K562 (cell line): ENCODE data around the gene CFAP410. TPM values are rescaled to one million over a fixed set of nuclear protein-coding genes. Genes with fewer than 3 reads are reported as not detected.

Experiments used
- BMI1 ChIP-seq: fragments of 150-350 bp; IDR thresholded peaks from 2 replicates; pipeline ENCODE4 v1.6.1; 2014; ENCODE audit warnings: low read length
- FIP1L1 ChIP-seq: fragments of 200-400 bp; formaldehyde crosslinking; IDR thresholded peaks from 2 replicates; pipeline ENCODE4 v1.6.1; 2018; ENCODE audit warnings: mild to moderate bottlenecking, low read depth, low read length; ENCODE audit not compliant: poor library complexity, severe bottlenecking
- HDAC1 ChIP-seq, 2 experiments: fragments of 450-650 bp; IDR thresholded peaks; 2 replicates each; pipeline ENCODE4 v1.6.1; 2016 to 2017; ENCODE audit warnings: inconsistent platforms in 1 of 2, mild to moderate bottlenecking in 1 of 2, moderate library complexity in 1 of 2
- NBN ChIP-seq: fragments of 450-650 bp; IDR thresholded peaks from 2 replicates; pipeline ENCODE4 v1.6.1; 2016; ENCODE audit warnings: low read depth, mild to moderate bottlenecking
- SNAPC5 ChIP-seq: fragments of 250-450 bp; sonication (Bioruptor Pico); IDR thresholded peaks from 2 replicates; pipeline ENCODE4 v1.8.0; 2021; ENCODE audit warnings: moderate library complexity, mild to moderate bottlenecking, inconsistent platforms
- UBTF ChIP-seq, 2 experiments: IDR thresholded peaks; 2 replicates each; pipeline ENCODE4 v1.6.1; 2012; ENCODE audit warnings: improper control_type of control experiment in 2 of 2, low read depth in 2 of 2, low read length in 2 of 2, borderline replicate concordance in 1 of 2
- WHSC1 ChIP-seq: IDR thresholded peaks from one replicate; pipeline ENCODE4 v1.6.1; 2012; ENCODE audit warnings: low read length, control low read depth, inconsistent platforms
- ZBTB7A ChIP-seq: IDR thresholded peaks from 2 replicates; pipeline ENCODE4 v1.6.1; 2011; ENCODE audit warnings: low read depth, mild to moderate bottlenecking, low read length, moderate library complexity, borderline replicate concordance; ENCODE audit not compliant: control insufficient read depth
- ZNF12 ChIP-seq: sonication (generic); formaldehyde crosslinking; IDR thresholded peaks from 2 replicates; pipeline ENCODE4 v1.4.0; 2020; ENCODE audit warnings: mild to moderate bottlenecking, missing genetic modification reagents
- ZNF444 ChIP-seq: fragments of 250-450 bp; sonication (Bioruptor Pico); IDR thresholded peaks from 2 replicates; pipeline ENCODE4 v1.4.0; 2020; ENCODE audit warnings: mild to moderate bottlenecking, moderate library complexity
- polyA plus RNA-seq, 8 experiments: library from polyadenylated mRNA; depleted of rRNA in 4 of 8; stranded (reverse) in 5 of 8; unstranded in 3 of 8; fragments of >200 nt; fragmentation: Nextera tagmentation in 2 of 8; fragmentation: Illumina TruSeq in 1 of 8; extraction: Ambion mirVana in 2 of 8; extraction: Trizol in 1 of 8; gene quantifications; 2 replicates each; pipeline versions ENCODE4 v1.2.1 to v1.2.3, GENCODE V29; 2011 to 2014; ENCODE audit warnings: inconsistent platforms in 1 of 8, missing spikeins in 1 of 8
- total RNA-seq, 7 experiments: library from RNA; depleted of rRNA in 6 of 7; stranded (reverse); fragments of >200 nt in 6 of 7; fragmentation: Illumina TruSeq in 2 of 7; extraction: Trizol in 2 of 7; gene quantifications; 2 replicates each; pipeline versions ENCODE4 v1.2.1 to v1.2.3, GENCODE V29; 2011 to 2021; ENCODE audit warnings: low replicate concordance in 1 of 7
- TF ChIP-seq, protein P1 (sequence below): fragments of 450-650 bp; IDR thresholded peaks from 2 replicates; pipeline ENCODE4 v1.6.1; 2016
- TF ChIP-seq, protein P2 (sequence below): fragments of 450-650 bp; formaldehyde crosslinking; IDR thresholded peaks from 2 replicates; pipeline ENCODE4 v1.4.0; 2020; ENCODE audit warnings: mild to moderate bottlenecking, moderate library complexity
- TF ChIP-seq, protein P3 (sequence below): sonication (generic); formaldehyde crosslinking; IDR thresholded peaks from 2 replicates; pipeline ENCODE4 v1.8.0; 2022; ENCODE audit warnings: mild to moderate bottlenecking, missing genetic modification reagents

CFAP410 gene
- total and polyA plus RNA-seq, 9 of the 15 experiments (the other 6 are each of a cell fraction or from before 2014, with no cell fraction given), result 0.07 to 17.3 (median 2.3) TPM

DNA sequence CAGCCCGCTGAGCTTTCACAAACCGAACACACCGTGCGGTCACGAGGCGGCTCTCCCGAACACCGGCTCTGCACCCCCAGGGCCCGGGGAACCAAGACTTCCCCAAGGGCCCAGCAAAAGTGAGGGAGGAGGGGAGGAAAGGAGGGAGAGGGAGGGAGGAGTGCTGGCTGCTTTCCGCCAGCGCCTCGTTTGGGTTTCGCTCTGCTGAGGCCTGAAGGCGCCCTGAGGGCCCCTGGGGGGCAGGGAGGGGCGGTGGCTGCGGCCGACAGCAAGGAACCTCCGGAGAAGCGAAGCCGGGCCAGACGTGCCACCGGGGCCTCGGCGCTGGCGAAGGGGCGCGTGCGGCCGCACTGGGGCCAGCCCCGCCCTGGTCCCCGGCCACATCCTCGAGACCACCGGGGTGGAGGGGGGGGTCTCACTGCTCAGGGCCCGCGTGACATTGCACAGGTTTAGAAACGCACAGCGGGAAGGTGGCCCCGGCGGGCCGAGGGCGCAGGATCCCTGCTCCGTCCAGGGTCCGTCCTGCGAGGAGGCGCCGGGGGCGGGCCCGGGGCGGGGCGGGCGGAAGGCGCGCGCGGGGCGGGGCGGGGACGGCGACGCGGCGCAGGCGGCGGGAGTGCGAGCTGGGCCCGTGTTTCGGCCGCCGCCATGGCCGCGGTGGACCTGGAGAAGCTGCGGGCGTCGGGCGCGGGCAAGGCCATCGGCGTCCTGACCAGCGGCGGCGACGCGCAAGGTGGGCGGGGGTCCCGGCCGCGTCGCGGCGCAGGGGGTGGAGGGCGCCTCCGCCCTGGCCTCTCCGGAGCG lies 39.5 kb downstream of the CFAP410 start, which contains the start of gene PFKL (continued):
- TF ChIP-seq, protein P1, sequence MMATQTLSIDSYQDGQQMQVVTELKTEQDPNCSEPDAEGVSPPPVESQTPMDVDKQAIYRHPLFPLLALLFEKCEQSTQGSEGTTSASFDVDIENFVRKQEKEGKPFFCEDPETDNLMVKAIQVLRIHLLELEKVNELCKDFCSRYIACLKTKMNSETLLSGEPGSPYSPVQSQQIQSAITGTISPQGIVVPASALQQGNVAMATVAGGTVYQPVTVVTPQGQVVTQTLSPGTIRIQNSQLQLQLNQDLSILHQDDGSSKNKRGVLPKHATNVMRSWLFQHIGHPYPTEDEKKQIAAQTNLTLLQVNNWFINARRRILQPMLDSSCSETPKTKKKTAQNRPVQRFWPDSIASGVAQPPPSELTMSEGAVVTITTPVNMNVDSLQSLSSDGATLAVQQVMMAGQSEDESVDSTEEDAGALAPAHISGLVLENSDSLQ, result no peak
- TF ChIP-seq, protein P2, sequence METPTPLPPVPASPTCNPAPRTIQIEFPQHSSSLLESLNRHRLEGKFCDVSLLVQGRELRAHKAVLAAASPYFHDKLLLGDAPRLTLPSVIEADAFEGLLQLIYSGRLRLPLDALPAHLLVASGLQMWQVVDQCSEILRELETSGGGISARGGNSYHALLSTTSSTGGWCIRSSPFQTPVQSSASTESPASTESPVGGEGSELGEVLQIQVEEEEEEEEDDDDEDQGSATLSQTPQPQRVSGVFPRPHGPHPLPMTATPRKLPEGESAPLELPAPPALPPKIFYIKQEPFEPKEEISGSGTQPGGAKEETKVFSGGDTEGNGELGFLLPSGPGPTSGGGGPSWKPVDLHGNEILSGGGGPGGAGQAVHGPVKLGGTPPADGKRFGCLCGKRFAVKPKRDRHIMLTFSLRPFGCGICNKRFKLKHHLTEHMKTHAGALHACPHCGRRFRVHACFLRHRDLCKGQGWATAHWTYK, result peak; percentile 74; the same call in 1 of the 2 replicates
- TF ChIP-seq ZNF444 (peak; percentile 83), BMI1 (no peak), SNAPC5 (no peak), FIP1L1 (peak; percentile 63), ZNF12 (CRISPR knock-in tag) (peak; percentile 44; the same call in 1 of the 2 replicates), ZBTB7A (0 out of 2 replicates have a peak, but pooled peaks have one; percentile 45), NBN (0 out of 2 replicates have a peak, but pooled peaks have one; percentile 36), HDAC1 (IDR thresholded peaks at IDR 0.05) (peak in 1 of 2 experiments; percentile 89; a peak in 2 of 4 replicates), UBTF (IDR thresholded peaks at IDR 0.05; ENCODE audit: borderline replicate concordance in 1 of 2, low read depth in 2 of 2, low read length in 2 of 2) (peak in 1 of 2 experiments; percentile 39; a peak in 1 of 4 replicates), WHSC1 (no peak)
- TF ChIP-seq, protein P3, sequence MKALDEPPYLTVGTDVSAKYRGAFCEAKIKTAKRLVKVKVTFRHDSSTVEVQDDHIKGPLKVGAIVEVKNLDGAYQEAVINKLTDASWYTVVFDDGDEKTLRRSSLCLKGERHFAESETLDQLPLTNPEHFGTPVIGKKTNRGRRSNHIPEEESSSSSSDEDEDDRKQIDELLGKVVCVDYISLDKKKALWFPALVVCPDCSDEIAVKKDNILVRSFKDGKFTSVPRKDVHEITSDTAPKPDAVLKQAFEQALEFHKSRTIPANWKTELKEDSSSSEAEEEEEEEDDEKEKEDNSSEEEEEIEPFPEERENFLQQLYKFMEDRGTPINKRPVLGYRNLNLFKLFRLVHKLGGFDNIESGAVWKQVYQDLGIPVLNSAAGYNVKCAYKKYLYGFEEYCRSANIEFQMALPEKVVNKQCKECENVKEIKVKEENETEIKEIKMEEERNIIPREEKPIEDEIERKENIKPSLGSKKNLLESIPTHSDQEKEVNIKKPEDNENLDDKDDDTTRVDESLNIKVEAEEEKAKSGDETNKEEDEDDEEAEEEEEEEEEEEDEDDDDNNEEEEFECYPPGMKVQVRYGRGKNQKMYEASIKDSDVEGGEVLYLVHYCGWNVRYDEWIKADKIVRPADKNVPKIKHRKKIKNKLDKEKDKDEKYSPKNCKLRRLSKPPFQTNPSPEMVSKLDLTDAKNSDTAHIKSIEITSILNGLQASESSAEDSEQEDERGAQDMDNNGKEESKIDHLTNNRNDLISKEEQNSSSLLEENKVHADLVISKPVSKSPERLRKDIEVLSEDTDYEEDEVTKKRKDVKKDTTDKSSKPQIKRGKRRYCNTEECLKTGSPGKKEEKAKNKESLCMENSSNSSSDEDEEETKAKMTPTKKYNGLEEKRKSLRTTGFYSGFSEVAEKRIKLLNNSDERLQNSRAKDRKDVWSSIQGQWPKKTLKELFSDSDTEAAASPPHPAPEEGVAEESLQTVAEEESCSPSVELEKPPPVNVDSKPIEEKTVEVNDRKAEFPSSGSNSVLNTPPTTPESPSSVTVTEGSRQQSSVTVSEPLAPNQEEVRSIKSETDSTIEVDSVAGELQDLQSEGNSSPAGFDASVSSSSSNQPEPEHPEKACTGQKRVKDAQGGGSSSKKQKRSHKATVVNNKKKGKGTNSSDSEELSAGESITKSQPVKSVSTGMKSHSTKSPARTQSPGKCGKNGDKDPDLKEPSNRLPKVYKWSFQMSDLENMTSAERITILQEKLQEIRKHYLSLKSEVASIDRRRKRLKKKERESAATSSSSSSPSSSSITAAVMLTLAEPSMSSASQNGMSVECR (CRISPR knock-in tag), result peak; percentile 17; the same call in 1 of the 2 replicates
